Measurements from ENCODE around the gene MAPKAP1.

DNA sequence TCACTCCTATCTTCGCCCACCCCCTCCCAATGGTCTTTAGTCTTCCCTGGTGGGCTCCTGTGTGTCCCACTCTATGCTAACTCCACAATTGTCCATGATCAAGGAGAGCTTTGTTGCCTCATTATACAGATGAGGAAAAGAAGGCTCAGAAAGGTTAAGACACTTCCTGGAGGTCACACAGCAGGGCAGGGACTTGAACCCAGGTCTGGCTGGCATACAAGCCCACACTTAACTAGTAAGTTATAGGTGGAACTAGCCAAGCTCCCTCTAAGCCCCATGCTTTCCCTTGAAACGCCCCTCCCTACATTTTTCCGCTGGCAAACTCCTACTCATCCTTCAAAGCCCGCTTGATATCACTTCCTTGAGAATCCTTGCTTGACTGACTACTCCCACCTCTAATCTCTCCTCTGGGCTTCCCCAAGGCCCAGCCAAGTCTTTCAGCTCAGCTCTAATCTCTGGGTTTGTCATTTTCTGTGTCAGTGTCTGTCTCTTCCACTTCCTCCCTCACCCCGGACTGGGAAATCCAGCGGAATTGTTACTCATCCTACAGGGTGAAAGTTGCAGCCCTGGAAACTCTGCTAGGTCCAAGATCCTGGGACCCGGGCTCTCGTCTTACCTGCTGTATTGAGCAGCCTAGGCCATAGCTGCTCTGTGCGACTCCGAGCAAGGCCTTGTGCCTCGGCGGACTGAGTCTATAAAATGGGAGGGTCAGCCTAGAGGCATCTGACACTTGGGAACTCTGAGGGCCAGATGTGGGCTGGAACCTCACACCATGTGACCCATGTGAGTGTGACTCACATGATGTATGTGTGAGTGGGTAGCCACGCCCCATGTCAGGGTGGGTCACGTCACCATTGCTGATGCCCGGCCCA lies 300.8 kb downstream of the MAPKAP1 start:
- TF ChIP-seq, protein P1, sequence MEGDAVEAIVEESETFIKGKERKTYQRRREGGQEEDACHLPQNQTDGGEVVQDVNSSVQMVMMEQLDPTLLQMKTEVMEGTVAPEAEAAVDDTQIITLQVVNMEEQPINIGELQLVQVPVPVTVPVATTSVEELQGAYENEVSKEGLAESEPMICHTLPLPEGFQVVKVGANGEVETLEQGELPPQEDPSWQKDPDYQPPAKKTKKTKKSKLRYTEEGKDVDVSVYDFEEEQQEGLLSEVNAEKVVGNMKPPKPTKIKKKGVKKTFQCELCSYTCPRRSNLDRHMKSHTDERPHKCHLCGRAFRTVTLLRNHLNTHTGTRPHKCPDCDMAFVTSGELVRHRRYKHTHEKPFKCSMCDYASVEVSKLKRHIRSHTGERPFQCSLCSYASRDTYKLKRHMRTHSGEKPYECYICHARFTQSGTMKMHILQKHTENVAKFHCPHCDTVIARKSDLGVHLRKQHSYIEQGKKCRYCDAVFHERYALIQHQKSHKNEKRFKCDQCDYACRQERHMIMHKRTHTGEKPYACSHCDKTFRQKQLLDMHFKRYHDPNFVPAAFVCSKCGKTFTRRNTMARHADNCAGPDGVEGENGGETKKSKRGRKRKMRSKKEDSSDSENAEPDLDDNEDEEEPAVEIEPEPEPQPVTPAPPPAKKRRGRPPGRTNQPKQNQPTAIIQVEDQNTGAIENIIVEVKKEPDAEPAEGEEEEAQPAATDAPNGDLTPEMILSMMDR (IDR thresholded peaks at IDR 0.05), result no peak
- TF ChIP-seq POLR2A (IDR thresholded peaks at IDR 0.05) (no peak), POLR2AphosphoS5 (IDR thresholded peaks at IDR 0.05; ENCODE audit: insufficient read depth in 1 of 2, low read depth in 1 of 2) (no peak)

All from vagina (tissue), 2 donors.